Prostate gland (tissue), 2 donors: Measurements from ENCODE around the gene TFAP2A. TPM values are rescaled to one million over a fixed set of nuclear protein-coding genes. Genes with fewer than 3 reads are reported as not detected.
A peak's percentile ranks its signal among the peaks of the same experiment; 100 is the strongest.

ENCODE experiments used
- DNase-seq: peaks from one replicate; pipeline ENCODE4 v3.0.0-alpha.2; 2019; ENCODE audit warnings: low spot score
- H3K27ac ChIP-seq, 2 donors: fragments of 200-600 bp; sonication (generic); 2 replicates each; pipeline ENCODE4 v1.5.1; 2017 to 2019
- H3K27me3 ChIP-seq: fragments of 200-600 bp; sonication (generic); replicated peaks from 2 replicates; pipeline ENCODE4 v1.5.1; 2019; ENCODE audit not compliant: insufficient read depth
- H3K36me3 ChIP-seq, 2 donors: fragments of 200-600 bp; sonication (generic); 1 replicate in 1 of 2; 2 replicates in 1 of 2; pipeline versions ENCODE4 v1.5.1 to v1.8.1; 2017 to 2019
- H3K4me1 ChIP-seq: fragments of 200-600 bp; sonication (generic); replicated peaks from 2 replicates; pipeline ENCODE4 v1.5.1; 2019
- H3K4me3 ChIP-seq, 2 donors: fragments of 200-600 bp; sonication (generic); 2 replicates each; pipeline ENCODE4 v1.5.1; 2017 to 2019
- H3K9me3 ChIP-seq: fragments of 200-600 bp; sonication (generic); 2 replicates; pipeline ENCODE4 v1.5.1; 2017
- POLR2A ChIP-seq: fragments of 450-650 bp; IDR thresholded peaks from one replicate; pipeline ENCODE4 v1.6.1; 2016; ENCODE audit warnings: antibody characterized with exemption, mild to moderate bottlenecking
- POLR2AphosphoS5 ChIP-seq: sonication (generic); formaldehyde crosslinking; IDR thresholded peaks from one replicate; pipeline ENCODE4 v1.6.1; 2017; ENCODE audit warnings: antibody characterized with exemption
- WGBS: methylation state at CpG from one replicate; pipeline ENCODE4 v1.1.5; 2018; 5-methylcytosine and 5-hydroxymethylcytosine counted together
- intact Hi-C: fragments of 100-400 bp; cut with DNase I; formaldehyde crosslinking; loops from one replicate; pipeline ENCODE4 v1.14.2; 2022
- total RNA-seq, 2 donors: library from RNA; depleted of rRNA; stranded (reverse); fragments of >200 nt; gene quantifications; one replicate each; pipeline ENCODE4 v1.1.0, GENCODE V29; 2016
- TF ChIP-seq, protein P1 (sequence below), 4 experiments: fragments of 200-600 bp in 2 of 4; fragments of 450-650 bp in 2 of 4; sonication (generic) in 2 of 4; IDR thresholded peaks; 1 replicate in 3 of 4; 2 replicates in 1 of 4; pipeline ENCODE4 v1.5.1; 2016 to 2019; ENCODE audit warnings: antibody characterized with exemption in 4 of 4, mild to moderate bottlenecking in 2 of 4, moderate library complexity in 2 of 4

TFAP2A gene
- total RNA-seq, 2 donors from 2014 or later: 16.0 to 20.4 TPM

DNA sequence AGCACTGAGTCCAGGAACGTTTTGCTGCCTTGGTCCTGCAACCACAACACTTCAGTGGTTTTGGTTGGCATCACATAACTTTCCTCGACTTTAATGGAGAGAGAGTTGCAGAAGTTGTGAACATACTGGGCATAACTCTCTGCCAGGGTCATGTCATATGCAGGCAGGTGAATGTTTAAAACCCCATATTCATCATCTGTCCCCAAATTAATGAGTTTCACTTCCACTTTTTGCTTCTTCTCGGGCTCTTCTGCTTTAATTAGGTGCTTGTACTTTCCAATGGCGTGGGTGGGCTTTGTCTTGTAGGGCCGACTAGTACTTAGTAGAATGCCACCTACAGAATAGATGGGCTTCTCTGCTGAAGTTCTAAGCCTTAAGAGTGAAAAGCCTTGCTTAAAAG lies 45.2 kb upstream of the TFAP2A start:
- intact Hi-C loops: no loop called here
- Histone ChIP-seq H3K36me3 (no peaks in the 10 kb centered on the region), H3K4me1 (no peaks in the 10 kb centered on the region), H3K27me3 (no peaks in the 10 kb centered on the region), H3K9me3 (no peaks in the 10 kb centered on the region), H3K27ac (no peak overlapping the region), H3K4me3 (no peak overlapping the region)
- TF ChIP-seq POLR2AphosphoS5: no peak
- TF ChIP-seq, protein P1, sequence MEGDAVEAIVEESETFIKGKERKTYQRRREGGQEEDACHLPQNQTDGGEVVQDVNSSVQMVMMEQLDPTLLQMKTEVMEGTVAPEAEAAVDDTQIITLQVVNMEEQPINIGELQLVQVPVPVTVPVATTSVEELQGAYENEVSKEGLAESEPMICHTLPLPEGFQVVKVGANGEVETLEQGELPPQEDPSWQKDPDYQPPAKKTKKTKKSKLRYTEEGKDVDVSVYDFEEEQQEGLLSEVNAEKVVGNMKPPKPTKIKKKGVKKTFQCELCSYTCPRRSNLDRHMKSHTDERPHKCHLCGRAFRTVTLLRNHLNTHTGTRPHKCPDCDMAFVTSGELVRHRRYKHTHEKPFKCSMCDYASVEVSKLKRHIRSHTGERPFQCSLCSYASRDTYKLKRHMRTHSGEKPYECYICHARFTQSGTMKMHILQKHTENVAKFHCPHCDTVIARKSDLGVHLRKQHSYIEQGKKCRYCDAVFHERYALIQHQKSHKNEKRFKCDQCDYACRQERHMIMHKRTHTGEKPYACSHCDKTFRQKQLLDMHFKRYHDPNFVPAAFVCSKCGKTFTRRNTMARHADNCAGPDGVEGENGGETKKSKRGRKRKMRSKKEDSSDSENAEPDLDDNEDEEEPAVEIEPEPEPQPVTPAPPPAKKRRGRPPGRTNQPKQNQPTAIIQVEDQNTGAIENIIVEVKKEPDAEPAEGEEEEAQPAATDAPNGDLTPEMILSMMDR (IDR thresholded peaks at IDR 0.05): no peak
- no peak for TF ChIP-seq POLR2A
- 76% methylated on average over 5 of the region's 5 CpGs for WGBS
- DNase-seq: no peak

DNA sequence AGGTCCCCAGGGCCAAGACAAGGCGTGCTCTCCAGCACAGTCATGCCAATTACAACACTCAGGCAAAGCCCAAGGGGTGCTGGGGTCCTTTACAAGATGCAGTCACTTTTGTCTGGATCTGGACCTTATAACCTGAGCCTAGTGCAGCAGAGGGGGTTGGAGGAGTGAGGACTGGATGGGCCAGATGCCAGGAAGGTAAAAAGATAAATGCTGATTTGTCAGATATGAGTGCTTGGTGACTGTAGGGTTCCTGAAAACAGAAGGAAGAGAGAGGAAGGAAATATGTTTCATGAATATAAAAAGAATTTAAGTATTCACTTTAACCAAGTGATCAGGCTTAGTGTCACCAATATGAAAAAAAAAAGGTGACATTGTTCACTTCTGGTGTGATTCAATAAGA lies 43.4 kb upstream of the TFAP2A start:
- no peak overlapping the region for H3K27ac ChIP-seq
- H3K36me3 ChIP-seq: no peaks in the 10 kb centered on the region
- H3K27me3 ChIP-seq: no peaks in the 10 kb centered on the region
- H3K4me1 ChIP-seq: no peaks in the 10 kb centered on the region
- H3K4me3 ChIP-seq: no peak overlapping the region
- intact Hi-C loops: no loop called here
- 75% methylated on average over 1 of the region's 1 CpG for WGBS
- no peak for DNase-seq
- no peaks in the 10 kb centered on the region for H3K9me3 ChIP-seq
- no peak for TF ChIP-seq POLR2A
- TF ChIP-seq, protein P1 (IDR thresholded peaks at IDR 0.05): no peak
- TF ChIP-seq POLR2AphosphoS5: no peak

DNA sequence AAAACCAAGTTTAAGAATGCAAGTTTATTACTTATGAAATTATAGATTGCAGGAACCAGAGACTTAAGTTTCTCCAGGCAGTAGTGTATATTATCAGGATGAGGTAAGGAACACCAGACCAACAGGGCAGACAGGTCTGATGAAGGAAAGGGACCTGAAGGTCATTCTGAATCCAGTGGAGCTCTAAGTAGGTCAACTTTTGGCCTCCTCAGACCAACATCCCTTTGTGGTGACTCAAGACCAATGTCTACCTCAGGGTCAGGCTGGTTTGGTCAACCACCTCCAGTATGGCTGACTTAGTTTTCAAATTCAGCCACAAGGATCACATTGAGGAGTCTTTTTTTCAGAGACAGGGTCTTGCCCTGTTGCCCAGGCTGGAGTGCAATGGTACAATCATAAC lies 38.7 kb upstream of the TFAP2A start:
- intact Hi-C loops: no loop called here
- Histone ChIP-seq H3K27ac (no peak overlapping the region), H3K4me3 (no peak overlapping the region), H3K36me3 (no peaks in the 10 kb centered on the region), H3K9me3 (no peaks in the 10 kb centered on the region), H3K4me1 (no peaks in the 10 kb centered on the region), H3K27me3 (no peaks in the 10 kb centered on the region)
- TF ChIP-seq, protein P1 (IDR thresholded peaks at IDR 0.05): no peak
- TF ChIP-seq POLR2AphosphoS5 (no peak), POLR2A (no peak)
- DNase-seq: no peak

DNA sequence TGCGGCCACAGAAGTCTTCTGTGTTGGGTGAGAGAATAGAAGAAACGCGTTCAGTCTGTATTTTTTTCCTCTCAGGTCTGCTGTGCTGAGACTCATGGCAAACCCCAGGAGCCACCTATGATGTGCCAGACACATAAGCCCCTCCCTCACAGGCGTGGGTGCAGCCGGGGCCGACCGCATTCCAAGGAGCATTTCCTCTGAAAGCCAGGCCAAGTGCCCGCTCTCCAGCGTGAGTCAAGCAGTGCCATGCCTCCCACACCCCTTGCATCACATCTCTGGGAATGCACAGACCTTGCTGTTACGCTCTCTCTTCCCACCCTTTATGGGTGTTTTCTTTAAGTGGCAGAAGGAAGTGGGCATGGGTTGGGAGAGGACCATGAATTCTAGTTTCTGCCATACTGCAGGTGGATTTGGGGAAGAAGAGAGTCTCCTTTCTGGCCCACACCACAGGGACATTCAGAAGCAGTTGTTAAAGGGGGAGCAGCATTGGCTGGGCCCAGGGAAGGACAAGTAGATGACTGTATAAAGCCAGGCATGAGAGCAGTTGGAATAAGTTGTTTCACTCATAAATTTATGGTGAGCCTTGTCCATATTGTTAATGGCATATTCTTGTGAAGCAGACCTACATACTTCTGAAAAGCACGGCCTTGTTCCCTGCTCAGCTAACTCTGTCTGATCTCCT lies 37.1 kb upstream of the TFAP2A start:
- H3K27ac ChIP-seq: no peak overlapping the region
- DNase-seq: peak; percentile 51
- no peaks in the 10 kb centered on the region for H3K9me3 ChIP-seq
- WGBS: 25% methylated on average over 11 of the region's 11 CpGs
- no peaks in the 10 kb centered on the region for H3K4me1 ChIP-seq
- TF ChIP-seq POLR2AphosphoS5: peak; percentile 36
- TF ChIP-seq, protein P1 (IDR thresholded peaks at IDR 0.05): no peak
- H3K27me3 ChIP-seq: no peaks in the 10 kb centered on the region
- intact Hi-C loops: no loop called here
- H3K36me3 ChIP-seq: no peaks in the 10 kb centered on the region
- H3K4me3 ChIP-seq: no peak overlapping the region

DNA sequence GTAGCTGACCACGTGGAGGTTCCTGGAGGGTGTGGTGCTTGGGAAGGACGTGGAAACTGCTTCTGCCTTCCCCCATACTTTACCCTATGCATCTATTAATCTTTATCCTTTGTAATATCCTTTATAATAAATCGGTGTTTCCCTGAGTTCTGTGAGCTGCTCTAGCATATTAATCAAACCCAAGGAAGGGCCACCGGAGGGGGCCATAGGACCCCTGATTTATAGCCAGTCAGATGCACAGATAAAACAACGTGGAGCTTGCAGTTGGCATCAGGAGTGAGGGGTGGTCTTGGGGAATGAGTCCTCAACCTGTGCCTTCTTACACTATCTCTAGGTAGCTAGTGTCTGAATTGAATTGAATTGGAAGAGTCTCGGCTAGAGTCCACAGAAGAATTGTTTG lies 36.5 kb upstream of the TFAP2A start:
- Histone ChIP-seq H3K27me3 (no peaks in the 10 kb centered on the region), H3K4me1 (no peaks in the 10 kb centered on the region), H3K9me3 (no peaks in the 10 kb centered on the region), H3K27ac (no peak overlapping the region), H3K4me3 (no peak overlapping the region), H3K36me3 (no peaks in the 10 kb centered on the region)
- DNase-seq: no peak
- no peak for TF ChIP-seq POLR2AphosphoS5
- TF ChIP-seq, protein P1 (IDR thresholded peaks at IDR 0.05): no peak
- TF ChIP-seq POLR2A: no peak
- intact Hi-C loops: no loop called here
- WGBS: 54% methylated on average over 6 of the region's 6 CpGs
